Ascending aorta (tissue), 2 donors: ENCODE results near the gene SFXN4. TPM values are rescaled to one million over a fixed set of nuclear protein-coding genes. Genes with fewer than 3 reads are reported as not detected.

Source experiments
- DNase-seq, 2 donors: peaks; one replicate each; pipeline ENCODE4 v3.0.0-alpha.2; 2019; ENCODE audit warnings: low spot score in 2 of 2
- H3K27ac ChIP-seq, 2 donors: fragments of 200-600 bp; sonication (generic); one replicate each; pipeline ENCODE4 v1.5.1; 2016 to 2017; ENCODE audit warnings: mild to moderate bottlenecking in 1 of 2
- H3K27me3 ChIP-seq: fragments of 200-600 bp; sonication (generic); one replicate; pipeline ENCODE4 v1.5.1; 2017
- H3K36me3 ChIP-seq, 2 donors: fragments of 200-600 bp; sonication (generic); one replicate each; pipeline ENCODE4 v1.5.1; 2016
- H3K4me1 ChIP-seq, 2 donors: fragments of 200-600 bp; sonication (generic); one replicate each; pipeline ENCODE4 v1.5.1; 2016 to 2017; ENCODE audit warnings: mild to moderate bottlenecking in 1 of 2
- H3K4me3 ChIP-seq, 2 donors: fragments of 200-600 bp; sonication (generic); one replicate each; pipeline ENCODE4 v1.5.1; 2016 to 2017; ENCODE audit warnings: mild to moderate bottlenecking in 1 of 2
- H3K9me3 ChIP-seq, 2 donors: fragments of 200-600 bp; sonication (generic); one replicate each; pipeline ENCODE4 v1.5.1; 2016
- intact Hi-C: fragments of 100-400 bp; cut with DNase I; formaldehyde crosslinking; loops from one replicate; pipeline ENCODE4 v1.15.1; 2023
- total RNA-seq: library from RNA; depleted of rRNA; stranded (reverse); fragments of >200 nt; gene quantifications from one replicate; pipeline ENCODE4 v1.1.0, GENCODE V29; 2016
- TF ChIP-seq, protein P1 (sequence below), 3 experiments: fragments of 200-600 bp in 2 of 3; fragments of 450-650 bp in 1 of 3; sonication (generic) in 2 of 3; IDR thresholded peaks; one replicate each; pipeline ENCODE4 v1.5.1; 2016 to 2019; ENCODE audit warnings: antibody characterized with exemption in 3 of 3, mild to moderate bottlenecking in 1 of 3, moderate library complexity in 1 of 3

SFXN4 gene
- total RNA-seq, 1 donor from 2014 or later: 13.7 TPM

DNA sequence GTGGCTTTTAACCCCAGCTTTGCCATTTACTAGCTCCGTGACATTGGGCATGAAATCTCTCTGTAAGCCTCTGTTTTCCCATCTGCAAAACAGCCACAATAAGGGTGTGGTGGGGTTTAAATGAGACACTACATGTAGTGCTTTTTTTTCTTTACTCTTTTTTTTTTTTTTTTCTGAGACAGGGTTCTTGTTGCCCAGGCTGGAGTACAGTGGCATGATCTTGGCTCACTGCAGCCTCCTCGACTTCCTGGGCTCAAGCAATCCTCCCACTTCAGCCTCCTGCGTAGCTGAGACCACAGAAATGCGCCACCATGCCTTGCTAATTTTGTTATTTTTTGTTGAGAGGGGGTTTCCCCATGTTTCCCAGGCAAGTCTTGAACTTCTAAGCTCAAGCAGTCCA is 69.9 kb downstream of the SFXN4 start:
- TF ChIP-seq, protein P1, sequence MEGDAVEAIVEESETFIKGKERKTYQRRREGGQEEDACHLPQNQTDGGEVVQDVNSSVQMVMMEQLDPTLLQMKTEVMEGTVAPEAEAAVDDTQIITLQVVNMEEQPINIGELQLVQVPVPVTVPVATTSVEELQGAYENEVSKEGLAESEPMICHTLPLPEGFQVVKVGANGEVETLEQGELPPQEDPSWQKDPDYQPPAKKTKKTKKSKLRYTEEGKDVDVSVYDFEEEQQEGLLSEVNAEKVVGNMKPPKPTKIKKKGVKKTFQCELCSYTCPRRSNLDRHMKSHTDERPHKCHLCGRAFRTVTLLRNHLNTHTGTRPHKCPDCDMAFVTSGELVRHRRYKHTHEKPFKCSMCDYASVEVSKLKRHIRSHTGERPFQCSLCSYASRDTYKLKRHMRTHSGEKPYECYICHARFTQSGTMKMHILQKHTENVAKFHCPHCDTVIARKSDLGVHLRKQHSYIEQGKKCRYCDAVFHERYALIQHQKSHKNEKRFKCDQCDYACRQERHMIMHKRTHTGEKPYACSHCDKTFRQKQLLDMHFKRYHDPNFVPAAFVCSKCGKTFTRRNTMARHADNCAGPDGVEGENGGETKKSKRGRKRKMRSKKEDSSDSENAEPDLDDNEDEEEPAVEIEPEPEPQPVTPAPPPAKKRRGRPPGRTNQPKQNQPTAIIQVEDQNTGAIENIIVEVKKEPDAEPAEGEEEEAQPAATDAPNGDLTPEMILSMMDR (IDR thresholded peaks at IDR 0.05): no peak
- intact Hi-C loops: no loop called here
- DNase-seq: no peak
- Histone ChIP-seq H3K27me3 (no peaks in the 10 kb centered on the region), H3K4me1 (no peaks in the 10 kb centered on the region), H3K36me3 (no peaks in the 10 kb centered on the region), H3K9me3 (no peaks in the 10 kb centered on the region), H3K4me3 (no peak overlapping the region), H3K27ac (no peak overlapping the region)

DNA sequence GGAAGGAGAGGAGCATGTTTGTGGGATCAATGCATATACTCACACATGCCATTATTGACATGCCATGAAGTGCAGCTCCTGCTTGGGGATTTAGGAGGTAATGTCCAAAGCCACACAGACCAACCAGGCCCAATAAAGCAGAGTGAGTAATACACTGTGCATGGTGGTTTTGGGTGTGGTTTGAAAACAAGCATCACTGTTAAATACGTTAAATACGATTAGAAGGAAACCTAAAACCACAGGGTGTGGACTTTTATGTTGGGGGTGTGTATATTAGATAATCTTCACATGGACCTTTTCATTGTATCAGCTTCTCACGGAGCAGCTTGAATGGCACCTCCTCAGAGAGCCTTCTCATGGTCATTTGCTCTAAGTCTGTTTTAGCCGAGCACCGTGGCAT is 74.5 kb downstream of the SFXN4 start:
- no peaks in the 10 kb centered on the region for H3K4me1 ChIP-seq
- H3K9me3 ChIP-seq: no peaks in the 10 kb centered on the region
- no peak overlapping the region for H3K4me3 ChIP-seq
- no peaks in the 10 kb centered on the region for H3K36me3 ChIP-seq
- intact Hi-C loops: no loop called here
- H3K27ac ChIP-seq: no peak overlapping the region
- DNase-seq: no peak
- no peaks in the 10 kb centered on the region for H3K27me3 ChIP-seq
- TF ChIP-seq, protein P1 (IDR thresholded peaks at IDR 0.05): no peak

Other genes starting within 250 kb of the SFXN4 start
- 5.3 TPM for gene NANOS1, start 136.0 kb downstream of the SFXN4 start, total RNA-seq
- gene EIF3A, start 84.9 kb downstream of the SFXN4 start, total RNA-seq: 59.4 TPM
- gene DENND10, start 61.6 kb downstream of the SFXN4 start, total RNA-seq: 85.1 TPM
- 34.9 TPM for gene PRDX3, start 13.1 kb upstream of the SFXN4 start, total RNA-seq
- gene GRK5, start 41.9 kb upstream of the SFXN4 start, total RNA-seq: 75.5 TPM